HFFc6 (cell line): ENCODE results near the gene AP4S1. TPM values are rescaled to one million over a fixed set of nuclear protein-coding genes. Genes with fewer than 3 reads are reported as not detected.
"Not testable (repeated sequence)": the region's sequence is repeated elsewhere in the genome, so short reads cannot be mapped to it uniquely, and the experiment has no call there.

Experiments
- DNase-seq: peaks from one replicate; pipeline ENCODE4 v3.0.0-alpha.2; 2018
- H3K27ac Mint-ChIP-seq: 2 replicates; pipeline ENCODE4 v1.8.0; 2020; ENCODE audit warnings: mild to moderate bottlenecking, mixed read lengths
- H3K27me3 Mint-ChIP-seq: 2 replicates; pipeline ENCODE4 v1.8.0; 2021; ENCODE audit warnings: mild to moderate bottlenecking, moderate library complexity, mixed read lengths; ENCODE audit not compliant: insufficient read depth
- H3K36me3 Mint-ChIP-seq: 2 replicates; pipeline ENCODE4 v1.8.0; 2021; ENCODE audit warnings: low read depth, mixed read lengths
- H3K4me1 Mint-ChIP-seq: 2 replicates; pipeline ENCODE4 v1.8.0; 2020; ENCODE audit warnings: low read depth, mixed read lengths
- H3K4me3 Mint-ChIP-seq: 2 replicates; pipeline ENCODE4 v1.8.0; 2020; ENCODE audit warnings: mild to moderate bottlenecking, moderate library complexity, mixed read lengths
- H3K9me3 Mint-ChIP-seq: 2 replicates; pipeline ENCODE4 v1.8.0; 2020; ENCODE audit warnings: mild to moderate bottlenecking, mixed read lengths
- total RNA-seq, 6 experiments: library from RNA; stranded (reverse); fragmentation: NEBNext Ultra II Directional; extraction: Animal tissue kit (Norgen Biotek cat#: 25700); gene quantifications; 2 replicates in 1 of 6; 3 replicates in 5 of 6; pipeline ENCODE4 v1.2.3, GENCODE V29; 2021
- TF ChIP-seq, protein P1 (sequence below): fragments of 200-600 bp; sonication (generic); IDR thresholded peaks from 2 replicates; pipeline ENCODE4 v1.5.0; 2021; ENCODE audit warnings: antibody characterized with exemption, mild to moderate bottlenecking

Gene AP4S1
- total RNA-seq, 6 experiments from 2014 or later: 6.5 to 10.0 (median 7.5) TPM

DNA sequence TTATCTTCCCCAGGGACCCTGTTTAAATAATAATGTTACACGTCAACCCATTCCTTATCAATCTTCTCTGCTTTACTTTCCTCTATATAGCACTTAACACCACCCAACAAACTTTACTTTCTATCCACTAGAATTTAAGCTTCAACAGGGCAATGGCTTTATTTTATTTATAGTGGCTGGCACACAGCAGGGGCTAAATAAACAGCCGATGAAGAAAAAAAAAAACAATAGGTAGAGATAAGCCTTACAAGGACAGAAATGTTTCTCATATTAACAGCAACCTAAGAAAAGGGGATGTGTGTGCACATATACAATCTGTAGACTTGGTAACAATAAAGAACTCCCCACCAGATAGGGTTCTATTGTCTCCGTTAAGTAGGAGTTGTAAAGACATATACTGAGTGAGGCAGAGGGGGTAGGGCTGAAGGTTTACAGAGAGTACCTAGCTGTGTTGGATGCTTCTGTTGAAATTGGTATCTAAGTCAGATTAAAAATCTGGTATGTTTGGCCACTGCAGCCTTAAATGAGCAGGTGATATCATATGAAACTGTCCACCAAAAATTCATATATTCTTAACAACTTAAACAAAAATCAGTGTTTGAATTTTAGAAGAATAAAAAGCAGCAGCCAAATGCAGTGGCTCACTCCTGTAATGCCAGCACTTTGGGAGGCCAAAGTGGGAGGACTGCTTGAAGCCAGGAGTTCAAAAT lies 24.7 kb upstream of the AP4S1 start:
- no peak for DNase-seq
- H3K9me3 Mint-ChIP-seq: peaks cover 18% of the 10 kb centered on the region
- TF ChIP-seq, protein P1, sequence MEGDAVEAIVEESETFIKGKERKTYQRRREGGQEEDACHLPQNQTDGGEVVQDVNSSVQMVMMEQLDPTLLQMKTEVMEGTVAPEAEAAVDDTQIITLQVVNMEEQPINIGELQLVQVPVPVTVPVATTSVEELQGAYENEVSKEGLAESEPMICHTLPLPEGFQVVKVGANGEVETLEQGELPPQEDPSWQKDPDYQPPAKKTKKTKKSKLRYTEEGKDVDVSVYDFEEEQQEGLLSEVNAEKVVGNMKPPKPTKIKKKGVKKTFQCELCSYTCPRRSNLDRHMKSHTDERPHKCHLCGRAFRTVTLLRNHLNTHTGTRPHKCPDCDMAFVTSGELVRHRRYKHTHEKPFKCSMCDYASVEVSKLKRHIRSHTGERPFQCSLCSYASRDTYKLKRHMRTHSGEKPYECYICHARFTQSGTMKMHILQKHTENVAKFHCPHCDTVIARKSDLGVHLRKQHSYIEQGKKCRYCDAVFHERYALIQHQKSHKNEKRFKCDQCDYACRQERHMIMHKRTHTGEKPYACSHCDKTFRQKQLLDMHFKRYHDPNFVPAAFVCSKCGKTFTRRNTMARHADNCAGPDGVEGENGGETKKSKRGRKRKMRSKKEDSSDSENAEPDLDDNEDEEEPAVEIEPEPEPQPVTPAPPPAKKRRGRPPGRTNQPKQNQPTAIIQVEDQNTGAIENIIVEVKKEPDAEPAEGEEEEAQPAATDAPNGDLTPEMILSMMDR: no peak
- no peaks in the 10 kb centered on the region for H3K27me3 Mint-ChIP-seq
- no peak overlapping the region for H3K27ac Mint-ChIP-seq
- H3K36me3 Mint-ChIP-seq: peaks cover 48% of the 10 kb centered on the region
- H3K4me3 Mint-ChIP-seq: no peak overlapping the region
- H3K4me1 Mint-ChIP-seq: peaks cover 19% of the 10 kb centered on the region

DNA sequence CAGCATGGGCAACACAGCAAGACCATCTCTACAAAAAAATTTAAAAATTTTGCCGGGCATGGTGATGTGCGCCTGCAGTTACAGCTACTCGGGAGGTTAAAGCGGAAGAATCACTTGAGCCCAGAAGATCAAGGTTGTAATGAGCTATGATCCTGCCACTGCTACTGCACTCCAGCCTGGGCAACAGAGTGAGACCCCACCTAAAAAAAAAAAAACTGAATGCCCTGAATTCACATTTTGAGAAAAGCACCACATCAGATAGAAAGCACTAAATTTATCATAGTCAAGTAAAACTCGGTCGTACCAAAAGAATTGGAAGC lies 24.1 kb upstream of the AP4S1 start:
- Mint-ChIP-seq H3K27ac (no peak overlapping the region), H3K9me3 (peaks cover 18% of the 10 kb centered on the region), H3K36me3 (peaks cover 48% of the 10 kb centered on the region), H3K4me3 (no peak overlapping the region), H3K27me3 (no peaks in the 10 kb centered on the region), H3K4me1 (peaks cover 14% of the 10 kb centered on the region)
- no peak for DNase-seq
- TF ChIP-seq, protein P1: no peak

DNA sequence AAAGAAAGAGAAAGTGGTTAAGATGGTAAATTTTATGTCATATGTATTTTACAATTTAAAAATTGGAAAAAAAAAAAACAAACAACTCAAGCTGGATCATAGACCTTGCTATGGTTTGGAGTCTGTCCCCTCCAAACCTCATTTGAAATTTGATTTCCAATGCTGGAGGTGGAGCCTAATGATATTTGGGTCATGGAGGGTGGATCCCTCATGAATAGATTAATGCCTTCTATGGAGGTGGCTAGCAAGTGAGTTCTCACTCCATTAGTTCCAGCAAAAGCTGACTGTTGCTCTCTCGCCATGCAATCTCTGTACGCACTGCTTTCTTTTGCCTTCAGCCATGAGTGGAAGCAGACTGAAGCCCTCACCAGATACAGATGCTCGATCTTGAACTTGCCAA lies 22.2 kb upstream of the AP4S1 start:
- H3K4me3 Mint-ChIP-seq: no peak overlapping the region
- no peak for DNase-seq
- H3K27ac Mint-ChIP-seq: no peak overlapping the region
- H3K4me1 Mint-ChIP-seq: peaks cover 6% of the 10 kb centered on the region; the same call in 1 of the 2 replicates
- H3K9me3 Mint-ChIP-seq: peaks cover 11% of the 10 kb centered on the region
- H3K36me3 Mint-ChIP-seq: peaks cover 37% of the 10 kb centered on the region
- TF ChIP-seq, protein P1: no peak
- H3K27me3 Mint-ChIP-seq: no peaks in the 10 kb centered on the region

DNA sequence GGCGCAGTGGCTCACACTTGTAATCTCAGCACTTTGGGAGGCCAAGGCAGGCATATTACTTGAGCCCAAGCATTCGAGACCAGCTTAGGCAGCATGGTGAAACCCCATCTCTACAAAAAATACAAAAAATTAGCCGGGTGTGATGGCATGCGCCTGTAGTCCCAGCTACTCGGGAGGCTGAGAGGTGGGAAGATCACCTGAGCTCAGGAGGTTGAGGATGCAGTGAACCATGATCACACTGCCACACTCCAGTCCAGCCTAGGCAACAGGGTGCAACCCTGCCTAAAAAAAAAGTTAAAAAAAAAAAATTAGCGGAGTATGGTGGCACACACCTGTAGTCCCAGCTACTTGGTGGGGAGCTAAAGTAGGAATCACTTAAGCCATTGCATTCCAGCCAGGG lies 21.4 kb upstream of the AP4S1 start:
- not testable (repeated sequence) for H3K4me3 Mint-ChIP-seq, H3K4me1 Mint-ChIP-seq

DNA sequence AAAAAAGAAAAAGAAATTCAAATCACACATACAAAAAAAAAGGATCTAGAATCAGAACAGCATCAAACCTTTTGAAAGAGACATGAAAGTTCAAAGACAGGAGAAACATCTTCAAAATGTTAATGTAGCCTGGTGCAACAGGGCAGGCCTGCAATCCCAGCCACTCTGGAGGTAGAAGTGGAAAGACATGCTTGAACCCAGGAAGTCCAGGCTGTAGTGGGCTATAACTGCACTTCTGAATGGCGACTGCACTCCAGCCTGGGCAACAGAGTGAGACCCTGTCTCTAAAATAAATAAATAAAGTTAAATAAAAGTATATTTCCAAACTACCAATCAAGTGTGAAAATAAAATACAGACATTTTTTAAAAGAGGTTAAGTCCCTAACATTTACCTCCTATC lies 18.7 kb upstream of the AP4S1 start:
- peaks cover 6% of the 10 kb centered on the region; the same call in 1 of the 2 replicates for H3K36me3 Mint-ChIP-seq
- TF ChIP-seq, protein P1: no peak
- H3K9me3 Mint-ChIP-seq: no peaks in the 10 kb centered on the region
- no peak for DNase-seq
- no peak overlapping the region for H3K27ac Mint-ChIP-seq
- no peaks in the 10 kb centered on the region for H3K4me1 Mint-ChIP-seq
- no peaks in the 10 kb centered on the region for H3K27me3 Mint-ChIP-seq
- no peak overlapping the region for H3K4me3 Mint-ChIP-seq

More for the DNA sequence above, 21.4 kb upstream of the AP4S1 start:
- DNase-seq, H3K9me3 Mint-ChIP-seq, H3K27me3 Mint-ChIP-seq, H3K27ac Mint-ChIP-seq: not testable (repeated sequence)
- peaks cover 30% of the 10 kb centered on the region for H3K36me3 Mint-ChIP-seq

DNA sequence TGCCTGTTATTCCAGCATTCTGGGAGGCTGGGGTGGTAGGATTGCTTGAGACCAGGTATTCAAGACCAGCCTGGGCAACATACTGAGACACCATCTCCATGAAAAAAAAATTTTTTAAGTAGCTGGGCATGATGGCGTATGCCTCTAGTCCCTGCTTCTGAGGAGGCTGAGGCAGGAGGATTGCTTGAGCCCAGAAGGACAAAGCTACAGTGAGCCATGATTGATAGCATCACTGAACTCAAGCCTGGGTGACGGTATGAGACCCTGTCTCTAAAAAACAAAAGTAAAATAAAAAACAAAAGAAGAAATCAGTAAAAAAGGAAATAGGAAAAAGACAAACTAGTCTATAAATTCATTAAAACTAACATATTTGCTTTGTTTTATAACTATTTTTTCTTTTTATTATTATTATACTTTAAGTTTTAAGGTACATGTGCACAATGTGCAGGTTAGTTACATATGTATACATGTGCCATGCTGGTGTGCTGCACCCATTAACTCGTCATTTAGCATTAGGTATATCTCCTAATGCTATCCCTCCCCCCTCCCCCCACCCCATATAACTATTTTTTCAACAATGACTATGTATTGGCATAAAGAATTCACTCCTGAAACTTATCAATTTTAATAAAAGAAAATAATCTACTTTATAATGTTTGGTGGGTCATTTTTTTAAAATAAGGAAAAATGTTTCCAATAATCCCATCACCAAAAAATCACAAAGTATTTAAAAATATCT lies 15.4 kb upstream of the AP4S1 start:
- no peak for DNase-seq
- Mint-ChIP-seq H3K27me3 (no peaks in the 10 kb centered on the region), H3K4me3 (no peak overlapping the region), H3K4me1 (no peaks in the 10 kb centered on the region), H3K27ac (no peak overlapping the region), H3K9me3 (no peaks in the 10 kb centered on the region), H3K36me3 (peaks cover 9% of the 10 kb centered on the region)
- TF ChIP-seq, protein P1: no peak
